ENCODE measurements around the gene PRPH. TPM values are rescaled to one million over a fixed set of nuclear protein-coding genes. Genes with fewer than 3 reads are reported as not detected.

PRPH gene
- total and polyA plus RNA-seq, 9 of the 15 experiments (the other 6 are each of a cell fraction or from before 2014, with no cell fraction given): 0.27 to 1.9 (median 1.3) TPM; not detected in 1

DNA sequence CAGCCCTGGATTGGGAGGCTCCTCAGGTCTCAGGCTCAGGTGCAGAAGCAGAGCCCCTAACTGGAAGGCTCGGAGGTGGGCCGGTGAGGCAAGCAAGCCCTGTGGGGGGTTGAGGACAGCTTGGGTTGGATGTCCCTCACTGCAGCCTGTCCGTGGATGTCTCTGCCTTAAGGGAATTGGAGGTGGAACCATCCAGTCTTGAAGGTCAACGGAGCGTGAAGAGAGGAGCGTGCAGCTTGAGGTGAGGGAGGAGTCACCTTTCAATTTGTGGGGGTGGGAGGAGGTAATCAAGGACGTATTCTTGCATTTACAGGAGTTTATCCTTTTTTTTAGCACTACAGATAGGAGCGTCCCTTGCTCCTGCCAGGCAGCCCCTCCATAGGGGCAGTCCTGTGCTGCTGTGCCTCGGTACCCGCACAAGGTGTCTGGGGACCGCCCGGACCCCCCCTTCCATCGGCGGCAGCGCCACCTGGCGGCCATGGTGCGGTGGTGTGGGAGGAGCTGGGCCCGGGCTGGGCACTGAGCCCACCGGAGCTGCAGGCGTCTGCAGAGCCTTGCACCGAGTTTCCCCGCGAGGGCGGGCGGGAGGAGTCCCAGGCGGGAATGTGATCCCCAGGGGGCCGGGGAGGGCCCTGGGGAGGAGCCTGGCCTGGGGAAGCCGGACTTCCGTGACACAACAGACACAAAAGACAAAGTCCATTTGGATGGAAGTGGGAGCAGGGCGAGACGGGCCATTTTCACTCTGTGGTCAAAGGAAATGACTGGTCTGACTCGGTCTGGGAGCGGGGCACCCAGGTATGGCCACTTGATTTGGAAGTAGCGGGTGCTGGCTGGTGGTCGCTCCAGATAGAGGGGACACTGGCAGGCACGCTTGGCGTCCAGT, 52.6 kb downstream of the PRPH start (continued):
- TF ChIP-seq ZBTB7A (IDR thresholded peaks at IDR 0.05; ENCODE audit: borderline replicate concordance, control insufficient read depth, low read depth, low read length): peak; percentile 96
- no peak for TF ChIP-seq RAD51 (IDR thresholded peaks at IDR 0.05; ENCODE audit: borderline replicate concordance, low read depth)
- TF ChIP-seq TAF15 (IDR thresholded peaks at IDR 0.05; ENCODE audit: low read depth, low read length): no peak
- TF ChIP-seq, protein P1, sequence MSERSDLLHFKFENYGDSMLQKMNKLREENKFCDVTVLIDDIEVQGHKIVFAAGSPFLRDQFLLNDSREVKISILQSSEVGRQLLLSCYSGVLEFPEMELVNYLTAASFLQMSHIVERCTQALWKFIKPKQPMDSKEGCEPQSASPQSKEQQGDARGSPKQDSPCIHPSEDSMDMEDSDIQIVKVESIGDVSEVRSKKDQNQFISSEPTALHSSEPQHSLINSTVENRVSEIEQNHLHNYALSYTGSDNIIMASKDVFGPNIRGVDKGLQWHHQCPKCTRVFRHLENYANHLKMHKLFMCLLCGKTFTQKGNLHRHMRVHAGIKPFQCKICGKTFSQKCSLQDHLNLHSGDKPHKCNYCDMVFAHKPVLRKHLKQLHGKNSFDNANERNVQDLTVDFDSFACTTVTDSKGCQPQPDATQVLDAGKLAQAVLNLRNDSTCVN (CRISPR knock-in tag; IDR thresholded peaks at IDR 0.05): no peak
- TF ChIP-seq EGR1 (conservative IDR thresholded peaks at IDR 0.05): peak; percentile 65; the same call in 1 of the 2 replicates
- no peak for TF ChIP-seq CCAR2 (IDR thresholded peaks at IDR 0.05; ENCODE audit: low read depth, low read length)
- TF ChIP-seq RFX5 (IDR thresholded peaks at IDR 0.05; ENCODE audit: low read depth, low read length): no peak
- TF ChIP-seq CBX3 (IDR thresholded peaks at IDR 0.05; ENCODE audit: borderline replicate concordance in 1 of 2, low read length in 2 of 2): no peak
- no peak for TF ChIP-seq SMARCA5 (IDR thresholded peaks at IDR 0.05)
- 0 out of 2 replicates have a peak, but pooled peaks have one; percentile 24 for TF ChIP-seq SMAD4 (CRISPR knock-in tag; conservative IDR thresholded peaks at IDR 0.05)
- no peak for TF ChIP-seq CSDE1 (IDR thresholded peaks at IDR 0.05)
- no peak for TF ChIP-seq XRCC4 (IDR thresholded peaks at IDR 0.05; ENCODE audit: extremely low read depth, insufficient read depth, insufficient read length)
- TF ChIP-seq RAD21 (CRISPR knock-in tag; conservative IDR thresholded peaks at IDR 0.05 in 1 of 2, IDR thresholded peaks at IDR 0.05 in 1 of 2): peak; percentile 46 to 60; a peak in 3 of 4 replicates
- no peak for TF ChIP-seq FOXJ2 (tag; IDR thresholded peaks at IDR 0.05)
- no peak for TF ChIP-seq SIN3A (IDR thresholded peaks at IDR 0.05; ENCODE audit: borderline replicate concordance in 2 of 2, control insufficient read depth in 1 of 2, low read depth in 2 of 2, low read length in 2 of 2)
- TF ChIP-seq NKRF (IDR thresholded peaks at IDR 0.05; ENCODE audit: borderline replicate concordance): no peak
- TF ChIP-seq TSC22D4 (tag; IDR thresholded peaks at IDR 0.05): no peak
- TF ChIP-seq HOXB6 (CRISPR knock-in tag; IDR thresholded peaks at IDR 0.05; ENCODE audit: borderline replicate concordance): no peak
- TF ChIP-seq NUFIP1 (IDR thresholded peaks at IDR 0.05; ENCODE audit: partially characterized antibody): no peak
- TF ChIP-seq ZFX (CRISPR knock-in tag; IDR thresholded peaks at IDR 0.05): peak; percentile 38; the same call in 1 of the 2 replicates
- TF ChIP-seq SMC3 (conservative IDR thresholded peaks at IDR 0.05; ENCODE audit: insufficient read depth, low read depth, low read length): peak; percentile 66
- TF ChIP-seq FIP1L1 (IDR thresholded peaks at IDR 0.05; ENCODE audit: low read depth, low read length, poor library complexity, severe bottlenecking): no peak
- TF ChIP-seq MCM5 (IDR thresholded peaks at IDR 0.05; ENCODE audit: low read depth): no peak
- TF ChIP-seq TAF1 (IDR thresholded peaks at IDR 0.05; ENCODE audit: control insufficient read depth, extremely low read depth, insufficient read depth, low read length, severe bottlenecking): no peak
- no peak for TF ChIP-seq ZKSCAN3 (CRISPR knock-in tag; IDR thresholded peaks at IDR 0.05)
- no peak for TF ChIP-seq MAFK (IDR thresholded peaks at IDR 0.05; ENCODE audit: low read length)

All from K562 (cell line).